Subcutaneous adipose tissue (tissue), 4 donors: ENCODE results near the gene MS4A6A. TPM values are rescaled to one million over a fixed set of nuclear protein-coding genes. Genes with fewer than 3 reads are reported as not detected.

ENCODE experiments used
- total RNA-seq, 4 donors: library from RNA; depleted of rRNA; stranded (reverse); fragments of >200 nt; gene quantifications; one replicate each; pipeline ENCODE4 v1.1.0, GENCODE V29; 2016
- TF ChIP-seq, protein P1 (sequence below): fragments of 450-650 bp; IDR thresholded peaks from one replicate; pipeline ENCODE4 v1.5.1; 2016; ENCODE audit warnings: low read depth, mild to moderate bottlenecking, control low read depth, antibody characterized with exemption, moderate library complexity

MS4A6A gene, protein sequence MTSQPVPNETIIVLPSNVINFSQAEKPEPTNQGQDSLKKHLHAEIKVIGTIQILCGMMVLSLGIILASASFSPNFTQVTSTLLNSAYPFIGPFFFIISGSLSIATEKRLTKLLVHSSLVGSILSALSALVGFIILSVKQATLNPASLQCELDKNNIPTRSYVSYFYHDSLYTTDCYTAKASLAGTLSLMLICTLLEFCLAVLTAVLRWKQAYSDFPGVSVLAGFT
- total RNA-seq = 100 to 1,000 TPM in 3 of 4 donors, 10 to 100 TPM in 1; 99.1 to 515 (median 268) TPM

GRCh38 chr11:60182541-60183330 is at the start of gene MS4A6A:
MS4A6A (minus strand) TSS chr11:60183083; CDS start chr11:60181727, 1,356 bp downstream.
- TF ChIP-seq, protein P1, sequence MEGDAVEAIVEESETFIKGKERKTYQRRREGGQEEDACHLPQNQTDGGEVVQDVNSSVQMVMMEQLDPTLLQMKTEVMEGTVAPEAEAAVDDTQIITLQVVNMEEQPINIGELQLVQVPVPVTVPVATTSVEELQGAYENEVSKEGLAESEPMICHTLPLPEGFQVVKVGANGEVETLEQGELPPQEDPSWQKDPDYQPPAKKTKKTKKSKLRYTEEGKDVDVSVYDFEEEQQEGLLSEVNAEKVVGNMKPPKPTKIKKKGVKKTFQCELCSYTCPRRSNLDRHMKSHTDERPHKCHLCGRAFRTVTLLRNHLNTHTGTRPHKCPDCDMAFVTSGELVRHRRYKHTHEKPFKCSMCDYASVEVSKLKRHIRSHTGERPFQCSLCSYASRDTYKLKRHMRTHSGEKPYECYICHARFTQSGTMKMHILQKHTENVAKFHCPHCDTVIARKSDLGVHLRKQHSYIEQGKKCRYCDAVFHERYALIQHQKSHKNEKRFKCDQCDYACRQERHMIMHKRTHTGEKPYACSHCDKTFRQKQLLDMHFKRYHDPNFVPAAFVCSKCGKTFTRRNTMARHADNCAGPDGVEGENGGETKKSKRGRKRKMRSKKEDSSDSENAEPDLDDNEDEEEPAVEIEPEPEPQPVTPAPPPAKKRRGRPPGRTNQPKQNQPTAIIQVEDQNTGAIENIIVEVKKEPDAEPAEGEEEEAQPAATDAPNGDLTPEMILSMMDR = no peak

- TF ChIP-seq, protein P1 = no peak
These were observed 47.8 kb upstream of the MS4A6A start for GRCh38 chr11:60230681-60231080.

GRCh38 chr11:60222141-60222540 is 39.3 kb upstream of the MS4A6A start:
- TF ChIP-seq, protein P1 = no peak

- TF ChIP-seq, protein P1 = no peak
These were observed 38.8 kb upstream of the MS4A6A start for GRCh38 chr11:60221692-60222091.

- TF ChIP-seq, protein P1 = no peak
These were observed 38.3 kb upstream of the MS4A6A start for GRCh38 chr11:60221181-60221580.

DNA sequence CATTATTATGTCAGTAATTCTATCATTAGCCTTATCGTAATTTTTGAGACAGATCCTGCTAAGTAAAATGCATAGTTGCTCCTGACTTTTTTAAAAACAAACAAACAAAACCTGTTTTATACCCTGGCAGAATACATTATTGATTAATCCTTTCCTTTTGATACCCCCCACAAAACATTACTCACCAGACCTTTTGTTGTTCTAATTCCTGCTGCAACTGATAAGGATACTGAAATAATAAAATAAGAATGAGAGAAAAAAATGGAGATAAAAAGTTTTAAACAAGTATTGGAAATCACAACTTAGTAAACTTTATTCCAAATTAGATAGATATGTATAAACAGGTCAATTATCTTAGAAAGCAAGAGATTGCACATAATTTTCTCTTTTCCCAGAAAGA is 31.5 kb upstream of the MS4A6A start:
- TF ChIP-seq, protein P1 = no peak

GRCh38 chr11:60211206-60211605 is 28.3 kb upstream of the MS4A6A start:
- TF ChIP-seq, protein P1 = no peak
